AG04450 (cell line): ENCODE results near the gene ENTREP3. TPM values are rescaled to one million over a fixed set of nuclear protein-coding genes. Genes with fewer than 3 reads are reported as not detected.

Source experiments
- CTCF ChIA-PET: fragments of 300-600, 350-600 bp; formaldehyde crosslinking; extraction: SDS; loops from one replicate; lab custom pipeline; 2022; ENCODE audit warnings: antibody characterized with exemption, inconsistent platforms; lab: Charles Lee
- POLR2A ChIA-PET: fragments of 350-600 bp; formaldehyde crosslinking; extraction: SDS; loops from one replicate; lab custom pipeline; 2021; ENCODE audit warnings: antibody characterized with exemption, inconsistent platforms; lab: Yijun Ruan, JAX
- DNase-seq: peaks from one replicate; pipeline ENCODE4 v3.0.0-alpha.2; 2011; ENCODE audit warnings: low read depth, low spot score
- H3K27ac ChIP-seq: one replicate; pipeline ENCODE4 v1.5.1; 2012; ENCODE audit warnings: low read depth, low read length, control low read depth
- H3K27me3 ChIP-seq: one replicate; pipeline ENCODE4 v1.6.0; 2012; ENCODE audit warnings: low read length; ENCODE audit not compliant: control insufficient read depth, insufficient read depth
- H3K4me3 ChIP-seq: 2 replicates; pipeline ENCODE4 v1.5.1; 2011; ENCODE audit warnings: mild to moderate bottlenecking, low read depth, low read length, control low read depth
- H3K9me3 ChIP-seq: 2 replicates; pipeline ENCODE4 v1.5.1; 2012; ENCODE audit warnings: low read length; ENCODE audit not compliant: control insufficient read depth, insufficient read depth
- CTCF ChIP-seq: IDR thresholded peaks from 2 replicates; pipeline ENCODE4 v1.5.1; 2011; ENCODE audit warnings: low read depth, low read length, control low read depth, inconsistent platforms
- polyA plus RNA-seq: library from polyadenylated mRNA; depleted of rRNA; stranded (reverse); fragments of >200 nt; gene quantifications from 2 replicates; pipeline ENCODE4 v1.2.3, GENCODE V29; 2011

The ENTREP3 gene
- polyA plus RNA-seq, 1 experiment, result 10.2 TPM

GRCh38 chr1:155202198-155202597, 53.1 kb downstream of the ENTREP3 start:
- DNase-seq, result no peak
- CTCF ChIA-PET, result interaction anchor here (1.3 kb wide), 1 partner anchor 29 kb away, joined by 4 read pairs; the partner anchor contains the start of gene KRTCAP2
- no peaks in the 10 kb centered on the region for H3K9me3 ChIP-seq
- no peak overlapping the region for H3K4me3 ChIP-seq
- POLR2A ChIA-PET, result no interaction called here
- no peak overlapping the region for H3K27ac ChIP-seq
- no peaks in the 10 kb centered on the region for H3K27me3 ChIP-seq
- no peak for TF ChIP-seq CTCF

GRCh38 chr1:155200920-155201319, 54.4 kb downstream of the ENTREP3 start:
- Histone ChIP-seq H3K27ac (no peak overlapping the region), H3K9me3 (no peaks in the 10 kb centered on the region; the same call in 1 of the 2 replicates), H3K4me3 (no peak overlapping the region), H3K27me3 (no peaks in the 10 kb centered on the region)
- TF ChIP-seq CTCF, result no peak
- DNase-seq, result no peak
- ChIA-PET CTCF (interaction anchor here (1.1 kb wide), 1 partner anchor 28 kb away, joined by 3 read pairs; the partner anchor contains the start of gene KRTCAP2), POLR2A (no interaction called here)

- no peaks in the 10 kb centered on the region for H3K27me3 ChIP-seq
- ChIA-PET POLR2A (no interaction called here), CTCF (no interaction called here)
- H3K27ac ChIP-seq, result no peak overlapping the region
- DNase-seq, result no peak
- no peak overlapping the region for H3K4me3 ChIP-seq
- TF ChIP-seq CTCF, result no peak
- H3K9me3 ChIP-seq, result no peaks in the 10 kb centered on the region; the same call in 1 of the 2 replicates
These were observed 55.5 kb downstream of the ENTREP3 start for GRCh38 chr1:155199792-155200191.

GRCh38 chr1:155198547-155198906, 56.8 kb downstream of the ENTREP3 start:
- no peak for TF ChIP-seq CTCF
- ChIA-PET CTCF (no interaction called here), POLR2A (interaction anchor here (0.7 to 0.8 kb wide), 2 partner anchors 55 to 78 kb away, joined by 3 to 4 read pairs; no protein-coding TSS in a partner anchor)
- H3K27me3 ChIP-seq, result no peaks in the 10 kb centered on the region
- H3K4me3 ChIP-seq, result no peak overlapping the region
- H3K9me3 ChIP-seq, result no peaks in the 10 kb centered on the region; the same call in 1 of the 2 replicates
- no peak for DNase-seq
- no peak overlapping the region for H3K27ac ChIP-seq

GRCh38 chr1:155197901-155198546, 57.3 kb downstream of the ENTREP3 start:
- DNase-seq, result no peak
- CTCF ChIA-PET, result interaction anchor here (1.1 to 1.4 kb wide), 2 partner anchors 9 to 25 kb away, joined by 3 to 4 read pairs; partner anchors contain the start of gene KRTCAP2
- TF ChIP-seq CTCF, result no peak

More at GRCh38 chr1:155197901-155198546, 57.3 kb downstream of the ENTREP3 start:
- H3K9me3 ChIP-seq, result no peaks in the 10 kb centered on the region; the same call in 1 of the 2 replicates
- POLR2A ChIA-PET, result no interaction called here
- no peak overlapping the region for H3K27ac ChIP-seq
- H3K4me3 ChIP-seq, result no peak overlapping the region
- H3K27me3 ChIP-seq, result no peaks in the 10 kb centered on the region
